Posterior vena cava (tissue), 2 donors: Measurements from ENCODE around the gene PEX3. TPM values are rescaled to one million over a fixed set of nuclear protein-coding genes. Genes with fewer than 3 reads are reported as not detected.

ENCODE experiments used
- DNase-seq: peaks from one replicate; pipeline ENCODE4 v3.0.0-alpha.2; 2020; ENCODE audit warnings: low spot score
- intact Hi-C, 2 donors: fragments of 100-400 bp; cut with DNase I; formaldehyde crosslinking; loops; one replicate each; pipeline versions ENCODE4 v1.14.1 to v1.14.2; 2022 to 2023
- total RNA-seq, 2 donors: library from RNA; stranded (reverse); fragmentation: NEBNext Ultra II Directional; extraction: Animal tissue kit (Norgen Biotek cat#: 25700); gene quantifications; one replicate each; pipeline ENCODE4 v1.2.1, GENCODE V29; 2021
- donor health status: DM: yes; HTN: yes; CAD: no.
- donor health status: DM: yes; HTN: yes; CAD: no.

Gene PEX3
- total RNA-seq, 2 donors from 2014 or later: 21.3 to 24.2 TPM

- DNase-seq: no peak
- intact Hi-C loops: no loop called here
These were observed 77.1 kb downstream of the PEX3 start for GRCh38 chr6:143527677-143528076.

GRCh38 chr6:143528164-143528811 lies 77.7 kb downstream of the PEX3 start:
- intact Hi-C loops: no loop called here
- DNase-seq: no peak

GRCh38 chr6:143529095-143529494 lies 78.5 kb downstream of the PEX3 start:
- DNase-seq: no peak
- intact Hi-C loops: no loop called here

GRCh38 chr6:143531720-143532499 lies 81.3 kb downstream of the PEX3 start:
- no peak for DNase-seq
- intact Hi-C loops: no loop called here

GRCh38 chr6:143535189-143535614 lies 84.6 kb downstream of the PEX3 start:
- intact Hi-C loops: no loop called here
- DNase-seq: no peak

- peak; percentile 86 for DNase-seq
- intact Hi-C loops: no loop called here
These were observed 85.9 kb downstream of the PEX3 start for GRCh38 chr6:143536461-143536865.

- peak; percentile 91 for DNase-seq
- intact Hi-C loops: no loop called here
These were observed 86.5 kb downstream of the PEX3 start for GRCh38 chr6:143536866-143537691.

GRCh38 chr6:143538374-143538773 lies 87.8 kb downstream of the PEX3 start:
- DNase-seq: no peak
- intact Hi-C loops: no loop called here

- intact Hi-C loops: no loop called here
- no peak for DNase-seq
These were observed 88.5 kb downstream of the PEX3 start for GRCh38 chr6:143539106-143539505.

- intact Hi-C loops: no loop called here
- no peak for DNase-seq
These were observed 89.1 kb downstream of the PEX3 start for GRCh38 chr6:143539734-143540133.

- intact Hi-C loops: no loop called here
- DNase-seq: no peak
These were observed 89.6 kb downstream of the PEX3 start for GRCh38 chr6:143540192-143540591.

Other genes with a start within 250 kb of the PEX3 start
- gene ADAT2, start 110 bp upstream of the PEX3 start, total RNA-seq: 1 to 10 TPM; 5.1 to 6.3 TPM
- gene FUCA2, start 60.9 kb downstream of the PEX3 start, total RNA-seq: 10 to 100 TPM; 41.4 to 49.6 TPM
- 10 to 100 TPM; 53.8 to 72.6 TPM for gene PHACTR2, start 227.2 kb downstream of the PEX3 start, total RNA-seq